ENCODE measurements around the gene ZFYVE16. TPM values are rescaled to one million over a fixed set of nuclear protein-coding genes. Genes with fewer than 3 reads are reported as not detected.

The ZFYVE16 gene
- total RNA-seq, 1 experiment from 2014 or later: 21.9 TPM

GRCh38 chr5:80491296-80491695 lies 83.4 kb downstream of the ZFYVE16 start:
- Histone ChIP-seq H3K79me2 (ENCODE audit: insufficient read depth, low read length) (no peaks in the 10 kb centered on the region), H4K5ac (ENCODE audit: insufficient read length, low read depth, low read length) (no peak overlapping the region), H4K20me1 (ENCODE audit: control insufficient read depth, insufficient read depth, insufficient read length) (no peaks in the 10 kb centered on the region), H3K9me3 (ENCODE audit: control insufficient read depth, low read depth, low read length) (no peaks in the 10 kb centered on the region), H3K79me1 (ENCODE audit: insufficient read depth, low read depth, low read length, poor library complexity, severe bottlenecking) (no peaks in the 10 kb centered on the region), H3K4me1 (ENCODE audit: insufficient read depth, low read length) (no peaks in the 10 kb centered on the region), H2BK20ac (ENCODE audit: low read depth, low read length, poor library complexity, severe bottlenecking) (no peak overlapping the region), H2AK5ac (ENCODE audit: insufficient read length, low read length) (no peak overlapping the region), H3K27ac (ENCODE audit: insufficient read length, low read depth, low read length) (no peak overlapping the region), H3K4me2 (ENCODE audit: insufficient read depth, insufficient read length, low read length) (no peak overlapping the region), H3K14ac (ENCODE audit: insufficient read depth, low read length) (no peak overlapping the region), H2BK15ac (ENCODE audit: low read depth, low read length) (no peak overlapping the region), H2BK12ac (ENCODE audit: insufficient read length, low read depth, low read length) (no peak overlapping the region), H4K8ac (replicated peaks; ENCODE audit: insufficient read length, low read depth, low read length) (no peak overlapping the region), H3T11ph (ENCODE audit: low read length) (no peak overlapping the region), H4K91ac (ENCODE audit: insufficient read length, low read depth, low read length) (no peak overlapping the region), H3K23ac (ENCODE audit: insufficient read length, low read depth, low read length) (no peak overlapping the region), H3K4ac (ENCODE audit: low read depth, low read length) (no peak overlapping the region), H2BK5ac (ENCODE audit: insufficient read length, low read length) (no peak overlapping the region), H3K27me3 (ENCODE audit: insufficient read depth, low read length) (no peaks in the 10 kb centered on the region), H2BK120ac (ENCODE audit: low read depth, low read length, poor library complexity, severe bottlenecking) (no peak overlapping the region), H2AFZ (ENCODE audit: low read length) (no peak overlapping the region), H3K56ac (ENCODE audit: insufficient read length, low read depth, low read length) (no peak overlapping the region), H3K9ac (ENCODE audit: extremely low read depth, insufficient read length, low read length) (no peak overlapping the region), H3K18ac (ENCODE audit: insufficient read length, low read depth, low read length) (no peak overlapping the region), H3K23me2 (ENCODE audit: insufficient read length, low read depth, low read length, poor library complexity, severe bottlenecking) (no peaks in the 10 kb centered on the region)
- Mint-ChIP-seq H3K36me3 (ENCODE audit: insufficient read depth in 1 of 3, low read depth in 3 of 3) (peaks cover 8 to 11% (median 11%) of the 10 kb centered on the region in 3 experiments; a peak in 4 of 7 replicates), H3K9me3 (peaks cover 11 to 17% of the 10 kb centered on the region in 2 experiments), H3K4me3 (no peak overlapping the region), H3K27ac (0 out of 7 replicates have a peak overlapping the region, but pooled peaks of 1 of the 3 experiments have one; percentile 22), H3K4me1 (peaks cover 45 to 57% of the 10 kb centered on the region in 2 experiments), H3K27me3 (ENCODE audit: low read depth) (no peaks in the 10 kb centered on the region; the same call in 1 of the 2 replicates)
- DNase-seq: no peak
- no CpG with 5 or more reads among the region's 3 CpGs for WGBS (ENCODE audit: extremely low coverage, insufficient read length, low lambda C conversion rate)
- TF ChIP-seq CTCF (conservative IDR thresholded peaks at IDR 0.05): no peak

Data from H9 (cell line).